SK-N-SH (cell line): ENCODE measurements around the gene LEF1. TPM values are rescaled to one million over a fixed set of nuclear protein-coding genes. Genes with fewer than 3 reads are reported as not detected.

Experiments
- CTCF ChIA-PET: fragments of 300-600, 350-600 bp; formaldehyde crosslinking; extraction: SDS; loops from one replicate; lab custom pipeline; 2021; lab: Yijun Ruan, JAX
- POLR2A ChIA-PET: fragments of 350-600 bp; sonication (Branson Sonifier 250); formaldehyde crosslinking; extraction: SDS; loops from one replicate; lab custom pipeline; 2020; ENCODE audit warnings: antibody characterized with exemption, inconsistent platforms; lab: Yijun Ruan, JAX
- DNase-seq: peaks from one replicate; pipeline ENCODE4 v3.0.0; 2012
- H2AFZ ChIP-seq: fragments of 200-600 bp; sonication (generic); 2 replicates; pipeline ENCODE4 v1.8.1; 2016; ENCODE audit warnings: antibody characterized with exemption, mild to moderate bottlenecking, low read depth
- H3F3A ChIP-seq: fragments of 200-600 bp; sonication (generic); replicated peaks from 2 replicates; pipeline ENCODE3; 2016; ENCODE audit warnings: antibody characterized with exemption, mild to moderate bottlenecking; ENCODE audit not compliant: insufficient read depth
- H3K27ac ChIP-seq, 2 experiments: fragments of 200-500 bp in 1 of 2; fragments of 200-600 bp in 1 of 2; sonication (Bioruptor generic) in 1 of 2; sonication (generic), shearing (Covaris generic) in 1 of 2; 2 replicates each; pipeline versions ENCODE4 v1.5.1 to v1.6.1; 2014 to 2016; ENCODE audit warnings: low read depth in 2 of 2, inconsistent platforms in 1 of 2, low read length in 1 of 2, mild to moderate bottlenecking in 1 of 2, mixed read lengths in 1 of 2
- H3K27me3 ChIP-seq: fragments of 200-600 bp; sonication (generic), shearing (Covaris generic); 2 replicates; pipeline ENCODE4 v1.6.1; 2016; ENCODE audit warnings: mixed run types; ENCODE audit not compliant: insufficient read depth
- H3K36me3 ChIP-seq, 2 experiments: fragments of 200-500 bp in 1 of 2; fragments of 200-600 bp in 1 of 2; sonication (Bioruptor generic) in 1 of 2; sonication (generic) in 1 of 2; replicated peaks in 1 of 2; 2 replicates each; pipeline versions ENCODE3 to v1.5.1; 2014 to 2016; ENCODE audit warnings: low read length in 1 of 2, mild to moderate bottlenecking in 1 of 2; ENCODE audit not compliant: insufficient read depth in 2 of 2, control insufficient read depth in 1 of 2
- H3K4me1 ChIP-seq, 2 experiments: fragments of 200-500 bp in 1 of 2; fragments of 200-600 bp in 1 of 2; sonication (Bioruptor generic) in 1 of 2; sonication (generic), shearing (Covaris generic) in 1 of 2; 2 replicates each; pipeline versions ENCODE4 v1.5.1 to v1.6.1; 2014 to 2016; ENCODE audit warnings: low read depth in 1 of 2, low read length in 1 of 2, mixed run types in 1 of 2; ENCODE audit not compliant: insufficient read depth in 2 of 2, control insufficient read depth in 1 of 2
- H3K4me2 ChIP-seq: fragments of 200-600 bp; sonication (generic), shearing (Covaris generic); 2 replicates; pipeline ENCODE4 v1.6.1; 2017; ENCODE audit warnings: mixed run types
- H3K4me3 ChIP-seq, 2 experiments: fragments of 200-500 bp in 1 of 2; fragments of 200-600 bp in 1 of 2; sonication (Bioruptor generic) in 1 of 2; sonication (generic), shearing (Covaris generic) in 1 of 2; 2 replicates each; pipeline versions ENCODE4 v1.5.1 to v1.8.1; 2014 to 2016; ENCODE audit warnings: low read depth in 2 of 2, inconsistent platforms in 1 of 2, low read length in 1 of 2, mild to moderate bottlenecking in 1 of 2, mixed read lengths in 1 of 2, moderate library complexity in 1 of 2
- H3K79me2 ChIP-seq: fragments of 200-600 bp; sonication (generic); 2 replicates; pipeline ENCODE4 v1.8.1; 2017; ENCODE audit warnings: mild to moderate bottlenecking; ENCODE audit not compliant: insufficient read depth
- H3K9ac ChIP-seq: fragments of 200-600 bp; sonication (generic); 2 replicates; pipeline ENCODE4 v1.6.1; 2017; ENCODE audit warnings: mixed run types
- H3K9me2 ChIP-seq: fragments of 200-600 bp; sonication (generic); 2 replicates; pipeline ENCODE4 v1.6.1; 2017; ENCODE audit warnings: mixed run types
- H3K9me3 ChIP-seq: fragments of 200-600 bp; sonication (generic); 2 replicates; pipeline ENCODE4 v1.6.1; 2017; ENCODE audit warnings: mixed run types, mild to moderate bottlenecking, moderate library complexity
- H4K20me1 ChIP-seq: fragments of 200-600 bp; sonication (generic); 2 replicates; pipeline ENCODE4 v1.6.1; 2017; ENCODE audit warnings: mild to moderate bottlenecking, mixed run types; ENCODE audit not compliant: insufficient read depth
- CHD2 ChIP-seq: fragments of 150-350 bp; IDR thresholded peaks from 2 replicates; pipeline ENCODE4 v1.6.1; 2018; ENCODE audit warnings: low read length; ENCODE audit not compliant: partially characterized antibody
- EZH2phosphoT487 ChIP-seq: fragments of 200-600 bp; sonication (generic); IDR thresholded peaks from 2 replicates; pipeline ENCODE4 v1.6.1; 2017; ENCODE audit warnings: low read depth, mixed run types, mild to moderate bottlenecking, antibody characterized with exemption, moderate library complexity, borderline replicate concordance
- GATA2 ChIP-seq: sonication (generic); formaldehyde crosslinking; IDR thresholded peaks from 2 replicates; pipeline ENCODE4 v1.5.0; 2020; ENCODE audit warnings: mild to moderate bottlenecking, missing genetic modification reagents
- MAX ChIP-seq: IDR thresholded peaks from 2 replicates; pipeline ENCODE4 v1.4.0; 2012; ENCODE audit warnings: low read depth
- MEF2A ChIP-seq: IDR thresholded peaks from 2 replicates; pipeline ENCODE4 v1.4.0; 2012; ENCODE audit warnings: low read depth, borderline replicate concordance
- MXI1 ChIP-seq: IDR thresholded peaks from 2 replicates; pipeline ENCODE4 v1.6.1; 2012; ENCODE audit warnings: mild to moderate bottlenecking, low read depth, low read length, improper control_type of control experiment
- NFIC ChIP-seq: IDR thresholded peaks from 2 replicates; pipeline ENCODE4 v1.4.0; 2012; ENCODE audit warnings: borderline replicate concordance
- POLR2AphosphoS5 ChIP-seq: IDR thresholded peaks from 2 replicates; pipeline ENCODE4 v1.6.1; 2012; ENCODE audit warnings: low read depth, low read length
- RAD21 ChIP-seq: IDR thresholded peaks from 2 replicates; pipeline ENCODE4 v1.6.1; 2012; ENCODE audit warnings: mild to moderate bottlenecking, low read length
- RCOR1 ChIP-seq: fragments of 150-350 bp; IDR thresholded peaks from 2 replicates; pipeline ENCODE4 v1.6.1; 2017; ENCODE audit warnings: antibody characterized with exemption, low read length
- RFX5 ChIP-seq: IDR thresholded peaks from 2 replicates; pipeline ENCODE4 v1.6.1; 2012; ENCODE audit warnings: mild to moderate bottlenecking, improper control_type of control experiment, low read length
- RXRA ChIP-seq: IDR thresholded peaks from 2 replicates; pipeline ENCODE4 v1.4.0; 2012; ENCODE audit warnings: low read depth, mild to moderate bottlenecking, borderline replicate concordance
- TCF12 ChIP-seq: IDR thresholded peaks from 2 replicates; pipeline ENCODE4 v1.4.0; 2012
- TEAD4 ChIP-seq: IDR thresholded peaks from 2 replicates; pipeline ENCODE4 v1.4.0; 2012; ENCODE audit warnings: mild to moderate bottlenecking, borderline replicate concordance; ENCODE audit not compliant: insufficient read depth
- YY1 ChIP-seq: IDR thresholded peaks from 2 replicates; pipeline ENCODE4 v1.4.0; 2012; ENCODE audit warnings: low read depth, mild to moderate bottlenecking
- WGBS: methylation state at CpG from one replicate; pipeline ENCODE4 v1.1.6; 2017; ENCODE audit warnings: low lambda C conversion rate; 5-methylcytosine and 5-hydroxymethylcytosine counted together
- polyA plus RNA-seq, 3 experiments: library from polyadenylated mRNA; depleted of rRNA; stranded (reverse); fragments of >200 nt; gene quantifications; 2 replicates each; pipeline ENCODE4 v1.2.3, GENCODE V29; 2012
- TF ChIP-seq, protein P1 (sequence below): IDR thresholded peaks from 2 replicates; pipeline ENCODE4 v1.6.1; 2012; ENCODE audit warnings: mild to moderate bottlenecking, low read depth, low read length, moderate library complexity
- TF ChIP-seq, protein P2 (sequence below): IDR thresholded peaks from 2 replicates; pipeline ENCODE4 v1.4.0; 2012; ENCODE audit warnings: low read depth, borderline replicate concordance
- TF ChIP-seq, protein P3 (sequence below): IDR thresholded peaks from 2 replicates; pipeline ENCODE4; 2012

LEF1 gene
- polyA plus RNA-seq, 1 of the 3 experiments (the other 2 are of a cell fraction) = 0.36 TPM

- Histone ChIP-seq H3K9me2 (no peaks in the 10 kb centered on the region), H3K9ac (no peak overlapping the region), H3K4me3 (no peak overlapping the region), H3K4me2 (no peak overlapping the region), H4K20me1 (no peaks in the 10 kb centered on the region), H3K79me2 (no peaks in the 10 kb centered on the region), H3K36me3 (no peaks in the 10 kb centered on the region), H3K9me3 (no peaks in the 10 kb centered on the region), H3K4me1 (peaks cover 0 to 6% of the 10 kb centered on the region in 2 experiments; a peak in 1 of 4 replicates), H3K27me3 (no peaks in the 10 kb centered on the region), H3F3A (no peaks in the 10 kb centered on the region), H2AFZ (no peak overlapping the region), H3K27ac (no peak overlapping the region)
- WGBS = 19% methylated on average over 3 of the region's 3 CpGs
- DNase-seq = no peak
- TF ChIP-seq RFX5 = no peak
- TF ChIP-seq RXRA = no peak
- TF ChIP-seq POLR2AphosphoS5 = no peak
- no peak for TF ChIP-seq MXI1
- TF ChIP-seq GATA2 (CRISPR knock-in tag) = no peak
- no peak for TF ChIP-seq EZH2phosphoT487
- TF ChIP-seq YY1 = no peak
- CTCF ChIA-PET = interaction anchor here (2.5 to 3.7 kb wide), 2 partner anchors 14 to 27 kb away, joined by 14 to 15 read pairs; no protein-coding TSS in a partner anchor
- POLR2A ChIA-PET = no interaction called here
Measured at GRCh38 chr4:108045687-108046024, 123.1 kb downstream of the LEF1 start.

GRCh38 chr4:108044951-108045686 is 123.6 kb downstream of the LEF1 start:
- Histone ChIP-seq H3K36me3 (no peaks in the 10 kb centered on the region), H3K4me1 (peaks cover 0 to 6% of the 10 kb centered on the region in 2 experiments; a peak in 1 of 4 replicates), H3K27ac (no peak overlapping the region), H2AFZ (no peak overlapping the region), H3K9me3 (no peaks in the 10 kb centered on the region), H4K20me1 (no peaks in the 10 kb centered on the region), H3K9ac (no peak overlapping the region), H3F3A (no peaks in the 10 kb centered on the region), H3K27me3 (no peaks in the 10 kb centered on the region), H3K4me3 (no peak overlapping the region), H3K79me2 (no peaks in the 10 kb centered on the region), H3K4me2 (no peak overlapping the region), H3K9me2 (no peaks in the 10 kb centered on the region)
- ChIA-PET POLR2A (no interaction called here), CTCF (interaction anchor here (1.4 to 3.7 kb wide), 3 partner anchors 15 to 468 kb away, joined by 3 to 15 read pairs (median 14); no protein-coding TSS in a partner anchor)
- no peak for DNase-seq
- whole genome bisulfite sequencing = 62% methylated on average over 9 of the region's 9 CpGs
- no peak for TF ChIP-seq TEAD4
- TF ChIP-seq MEF2A = no peak
- no peak for TF ChIP-seq RXRA
- TF ChIP-seq MXI1 = no peak
- TF ChIP-seq EZH2phosphoT487 = no peak
- no peak for TF ChIP-seq YY1
- TF ChIP-seq, protein P1, sequence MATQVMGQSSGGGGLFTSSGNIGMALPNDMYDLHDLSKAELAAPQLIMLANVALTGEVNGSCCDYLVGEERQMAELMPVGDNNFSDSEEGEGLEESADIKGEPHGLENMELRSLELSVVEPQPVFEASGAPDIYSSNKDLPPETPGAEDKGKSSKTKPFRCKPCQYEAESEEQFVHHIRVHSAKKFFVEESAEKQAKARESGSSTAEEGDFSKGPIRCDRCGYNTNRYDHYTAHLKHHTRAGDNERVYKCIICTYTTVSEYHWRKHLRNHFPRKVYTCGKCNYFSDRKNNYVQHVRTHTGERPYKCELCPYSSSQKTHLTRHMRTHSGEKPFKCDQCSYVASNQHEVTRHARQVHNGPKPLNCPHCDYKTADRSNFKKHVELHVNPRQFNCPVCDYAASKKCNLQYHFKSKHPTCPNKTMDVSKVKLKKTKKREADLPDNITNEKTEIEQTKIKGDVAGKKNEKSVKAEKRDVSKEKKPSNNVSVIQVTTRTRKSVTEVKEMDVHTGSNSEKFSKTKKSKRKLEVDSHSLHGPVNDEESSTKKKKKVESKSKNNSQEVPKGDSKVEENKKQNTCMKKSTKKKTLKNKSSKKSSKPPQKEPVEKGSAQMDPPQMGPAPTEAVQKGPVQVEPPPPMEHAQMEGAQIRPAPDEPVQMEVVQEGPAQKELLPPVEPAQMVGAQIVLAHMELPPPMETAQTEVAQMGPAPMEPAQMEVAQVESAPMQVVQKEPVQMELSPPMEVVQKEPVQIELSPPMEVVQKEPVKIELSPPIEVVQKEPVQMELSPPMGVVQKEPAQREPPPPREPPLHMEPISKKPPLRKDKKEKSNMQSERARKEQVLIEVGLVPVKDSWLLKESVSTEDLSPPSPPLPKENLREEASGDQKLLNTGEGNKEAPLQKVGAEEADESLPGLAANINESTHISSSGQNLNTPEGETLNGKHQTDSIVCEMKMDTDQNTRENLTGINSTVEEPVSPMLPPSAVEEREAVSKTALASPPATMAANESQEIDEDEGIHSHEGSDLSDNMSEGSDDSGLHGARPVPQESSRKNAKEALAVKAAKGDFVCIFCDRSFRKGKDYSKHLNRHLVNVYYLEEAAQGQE = no peak
- no peak for TF ChIP-seq NFIC
- TF ChIP-seq RFX5 = no peak
- TF ChIP-seq RAD21 = no peak
- no peak for TF ChIP-seq TCF12
- TF ChIP-seq RCOR1 = no peak
- TF ChIP-seq GATA2 (CRISPR knock-in tag) = no peak
- TF ChIP-seq, protein P2, sequence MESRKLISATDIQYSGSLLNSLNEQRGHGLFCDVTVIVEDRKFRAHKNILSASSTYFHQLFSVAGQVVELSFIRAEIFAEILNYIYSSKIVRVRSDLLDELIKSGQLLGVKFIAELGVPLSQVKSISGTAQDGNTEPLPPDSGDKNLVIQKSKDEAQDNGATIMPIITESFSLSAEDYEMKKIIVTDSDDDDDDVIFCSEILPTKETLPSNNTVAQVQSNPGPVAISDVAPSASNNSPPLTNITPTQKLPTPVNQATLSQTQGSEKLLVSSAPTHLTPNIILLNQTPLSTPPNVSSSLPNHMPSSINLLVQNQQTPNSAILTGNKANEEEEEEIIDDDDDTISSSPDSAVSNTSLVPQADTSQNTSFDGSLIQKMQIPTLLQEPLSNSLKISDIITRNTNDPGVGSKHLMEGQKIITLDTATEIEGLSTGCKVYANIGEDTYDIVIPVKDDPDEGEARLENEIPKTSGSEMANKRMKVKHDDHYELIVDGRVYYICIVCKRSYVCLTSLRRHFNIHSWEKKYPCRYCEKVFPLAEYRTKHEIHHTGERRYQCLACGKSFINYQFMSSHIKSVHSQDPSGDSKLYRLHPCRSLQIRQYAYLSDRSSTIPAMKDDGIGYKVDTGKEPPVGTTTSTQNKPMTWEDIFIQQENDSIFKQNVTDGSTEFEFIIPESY = no peak
- no peak for TF ChIP-seq MAX
- no peak for TF ChIP-seq CHD2
- TF ChIP-seq, protein P3, sequence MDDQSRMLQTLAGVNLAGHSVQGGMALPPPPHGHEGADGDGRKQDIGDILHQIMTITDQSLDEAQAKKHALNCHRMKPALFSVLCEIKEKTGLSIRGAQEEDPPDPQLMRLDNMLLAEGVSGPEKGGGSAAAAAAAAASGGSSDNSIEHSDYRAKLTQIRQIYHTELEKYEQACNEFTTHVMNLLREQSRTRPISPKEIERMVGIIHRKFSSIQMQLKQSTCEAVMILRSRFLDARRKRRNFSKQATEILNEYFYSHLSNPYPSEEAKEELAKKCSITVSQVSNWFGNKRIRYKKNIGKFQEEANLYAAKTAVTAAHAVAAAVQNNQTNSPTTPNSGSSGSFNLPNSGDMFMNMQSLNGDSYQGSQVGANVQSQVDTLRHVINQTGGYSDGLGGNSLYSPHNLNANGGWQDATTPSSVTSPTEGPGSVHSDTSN = no peak
